Stimulated activated CD8-positive, alpha-beta memory T cell treated with anti-CD3 and anti-CD28 coated beads, Interleukin-2, amount 100 ng/mL, for 1 hour (primary cell): ENCODE measurements around the gene SPRED3.

Experiments
- DNase-seq, 2 donors: peaks; one replicate each; pipeline ENCODE4 v3.0.0-alpha.2; 2020; ENCODE audit warnings: low read depth in 2 of 2

The SPRED3 gene

DNA sequence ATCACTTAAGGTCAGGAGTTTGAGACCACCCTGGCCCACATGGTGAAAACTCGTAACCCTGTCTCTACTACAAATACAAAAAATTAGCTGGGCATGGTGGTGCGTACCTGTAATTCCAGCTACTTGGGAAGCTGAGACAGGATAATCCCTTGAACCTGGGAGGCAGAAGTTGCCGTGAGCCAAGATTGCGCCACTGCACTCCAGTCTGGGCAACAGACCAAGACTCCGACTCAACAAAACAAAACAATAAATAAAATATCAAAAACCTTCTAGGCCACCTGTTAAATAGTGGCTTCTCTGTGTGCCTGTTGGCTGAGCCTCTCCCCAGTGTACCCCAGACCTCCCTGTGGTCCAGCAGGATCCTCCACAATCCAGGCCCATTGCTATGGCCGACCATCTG, 17.4 kb upstream of the SPRED3 start:
- DNase-seq, result no peak

DNA sequence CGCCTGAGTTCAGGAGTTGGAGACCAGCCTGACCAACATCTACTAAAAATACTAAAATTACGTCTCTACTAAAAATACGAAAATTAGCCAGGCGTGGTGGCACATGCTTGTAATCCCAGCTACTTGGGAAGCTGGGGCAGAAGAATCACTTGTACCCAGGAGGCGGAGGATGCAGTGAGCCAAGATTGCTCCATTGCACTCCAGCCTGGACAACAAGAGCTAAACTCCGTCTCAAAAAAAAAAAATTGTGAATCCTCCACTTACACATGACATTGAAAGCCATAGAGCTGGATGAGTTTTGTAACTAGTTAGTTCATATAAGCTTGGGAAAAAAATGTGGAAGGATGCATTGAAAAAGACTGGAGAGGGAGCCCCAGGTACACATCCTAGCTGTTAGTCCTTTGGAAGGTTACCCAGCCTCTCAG, 14.6 kb upstream of the SPRED3 start:
- no peak for DNase-seq

DNA sequence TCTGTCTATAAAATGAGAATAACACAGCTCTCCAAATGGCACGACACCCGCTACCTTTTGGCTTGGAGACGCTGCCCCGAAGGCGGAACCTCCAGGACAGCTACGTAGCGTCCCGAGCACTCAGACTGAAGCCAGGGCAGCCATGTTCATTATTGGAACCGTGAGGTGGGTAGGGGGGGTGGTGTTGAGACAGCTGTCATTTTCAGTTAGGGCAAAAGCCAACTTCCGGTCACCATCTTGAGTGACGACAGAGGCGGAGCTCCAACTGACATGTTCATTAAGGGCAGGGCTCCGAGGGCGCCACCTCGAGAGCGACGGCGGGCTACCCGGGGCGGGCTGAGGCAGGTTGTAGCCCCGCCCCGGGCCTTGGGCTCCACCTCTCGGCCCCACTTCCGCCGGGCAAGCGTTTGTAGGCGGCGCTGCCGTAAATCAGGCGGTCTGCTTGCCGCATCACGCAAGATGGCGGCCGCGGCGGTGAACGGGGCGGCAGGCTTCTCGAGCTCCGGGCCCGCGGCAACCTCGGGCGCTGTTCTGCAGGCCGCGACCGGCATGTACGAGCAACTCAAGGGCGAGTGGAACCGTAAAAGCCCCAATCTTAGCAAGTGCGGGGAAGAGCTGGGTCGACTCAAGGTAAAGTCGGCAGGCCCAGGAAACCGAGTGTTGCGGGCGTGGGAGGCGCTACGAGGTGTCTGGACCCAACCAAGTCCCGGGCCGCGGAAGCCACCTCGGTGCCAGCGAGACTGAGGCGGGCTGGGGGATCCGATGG, 14.0 kb upstream of the SPRED3 start, which contains the start of gene PSMD8:
TSS of gene PSMD8 (plus strand) at position 240 of the 766 bp plus-strand sequence. CDS start at position 271, 31 bp downstream.
- DNase-seq, result peak; percentile 97

DNA sequence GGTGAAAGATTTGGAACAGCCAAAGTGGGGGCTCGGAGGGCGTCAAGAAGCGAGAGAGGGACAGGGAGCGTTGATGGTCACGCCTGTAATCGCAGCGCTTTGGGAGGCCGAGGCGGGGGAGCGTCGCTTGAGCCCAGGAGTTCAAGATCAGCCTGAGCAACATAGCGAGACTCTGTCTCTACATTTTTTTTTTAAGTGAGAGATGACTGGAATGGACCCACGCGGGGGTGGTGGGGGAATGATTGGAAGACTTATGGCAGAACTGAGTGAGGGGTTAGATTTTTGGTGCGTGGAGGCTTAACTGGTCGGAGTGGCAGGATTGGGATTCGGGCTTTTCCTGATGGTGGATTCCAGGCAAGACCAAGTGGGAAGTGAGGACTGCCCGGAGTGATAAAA, 13.4 kb upstream of the SPRED3 start:
- DNase-seq, result no peak

DNA sequence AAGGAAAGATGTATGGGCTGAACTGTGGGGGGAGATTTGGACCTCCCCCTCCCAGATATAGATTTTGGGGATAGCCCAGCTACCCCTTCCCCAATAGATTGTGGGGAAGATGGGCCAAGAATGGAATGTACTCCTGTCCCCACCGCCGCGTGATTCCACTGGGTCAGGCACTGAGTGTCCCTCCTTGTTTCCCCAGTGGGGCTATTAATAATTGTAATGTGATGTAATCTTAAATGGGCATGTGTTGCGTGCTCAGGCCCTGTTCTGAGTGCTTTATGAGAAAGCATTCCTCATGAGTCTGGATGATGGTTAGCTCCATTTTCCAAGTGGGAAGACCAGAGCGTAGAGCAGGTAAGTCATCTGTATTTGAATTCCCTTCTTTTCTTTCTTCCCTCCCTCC, 12.7 kb upstream of the SPRED3 start:
- no peak for DNase-seq

DNA sequence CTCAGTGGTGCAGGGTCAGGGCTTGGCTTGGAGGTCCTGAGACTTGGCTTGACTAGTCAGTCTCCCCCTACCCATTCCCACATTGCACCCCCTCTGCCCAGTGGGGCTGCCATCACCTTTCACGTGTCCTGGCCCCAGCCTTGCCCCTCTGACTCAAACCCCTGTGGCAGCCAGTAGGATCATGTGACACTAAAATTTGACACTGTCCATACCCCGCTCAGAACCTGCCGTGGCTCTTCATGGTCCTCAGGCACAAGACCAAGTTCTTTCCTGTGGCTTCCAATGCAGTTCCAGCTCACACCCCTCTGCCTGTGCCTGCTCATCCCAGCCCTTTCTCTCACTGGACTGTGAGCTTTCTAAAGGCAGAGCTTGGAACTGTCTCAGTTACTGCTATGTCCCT, 11.9 kb upstream of the SPRED3 start:
- no peak for DNase-seq

DNA sequence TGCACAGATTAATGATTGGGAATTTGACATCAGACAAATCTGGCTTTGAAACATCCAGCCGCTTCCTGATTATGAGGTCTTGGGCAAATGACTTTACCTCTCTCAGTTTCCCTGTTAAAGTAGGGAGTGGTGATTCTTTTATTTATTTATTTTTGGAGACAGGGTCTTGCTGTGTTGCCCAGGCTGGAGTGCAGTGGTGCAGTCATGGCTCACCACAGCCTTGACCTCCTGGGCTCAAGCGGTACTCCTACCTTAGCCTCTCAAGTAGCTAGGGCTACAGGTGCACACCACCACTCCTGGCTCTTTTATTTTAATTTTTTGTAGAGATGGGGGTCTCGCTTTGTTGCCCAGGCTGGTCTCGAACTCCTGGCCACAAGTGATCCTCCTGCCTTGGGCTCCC, 11.4 kb upstream of the SPRED3 start:
- no peak for DNase-seq

DNA sequence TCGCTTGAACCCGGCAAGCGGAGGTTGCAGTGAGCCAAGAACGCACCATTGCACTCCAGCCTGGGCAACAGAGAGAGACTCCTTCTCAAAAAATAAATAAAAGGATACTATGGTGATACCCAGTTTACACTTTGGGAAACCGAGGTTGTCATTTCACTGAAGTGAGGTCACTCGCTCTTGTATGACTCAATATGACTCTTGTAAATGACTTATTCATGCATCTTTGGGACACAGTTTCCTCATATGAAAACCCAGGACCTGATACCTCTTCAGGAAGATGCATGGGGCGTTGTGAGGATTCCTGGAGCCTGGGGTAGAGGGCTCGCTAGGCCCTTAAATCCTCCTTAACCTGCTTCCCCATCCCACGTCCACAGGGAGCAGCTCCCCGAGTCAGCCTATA, 9.6 kb upstream of the SPRED3 start:
- no peak for DNase-seq

DNA sequence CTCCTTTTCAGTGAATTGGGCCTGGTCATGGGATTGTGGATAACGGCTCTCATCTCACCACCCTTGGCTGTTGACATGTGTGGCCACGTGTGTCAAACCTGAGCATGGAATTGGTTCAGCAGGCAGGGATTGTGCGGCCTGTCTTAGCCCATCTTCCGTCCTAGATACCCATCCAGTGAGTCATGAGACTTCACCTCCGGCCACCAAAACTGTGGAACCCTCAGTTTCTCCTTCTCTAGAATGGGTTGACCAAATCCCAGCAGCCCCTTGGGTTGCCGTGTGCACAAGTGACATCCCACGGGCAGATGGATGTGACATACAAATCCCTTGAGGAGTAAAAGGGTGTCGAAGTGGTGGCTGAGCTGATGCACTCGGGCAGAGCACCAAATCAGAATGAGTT, 7.4 kb upstream of the SPRED3 start:
- DNase-seq, result no peak

DNA sequence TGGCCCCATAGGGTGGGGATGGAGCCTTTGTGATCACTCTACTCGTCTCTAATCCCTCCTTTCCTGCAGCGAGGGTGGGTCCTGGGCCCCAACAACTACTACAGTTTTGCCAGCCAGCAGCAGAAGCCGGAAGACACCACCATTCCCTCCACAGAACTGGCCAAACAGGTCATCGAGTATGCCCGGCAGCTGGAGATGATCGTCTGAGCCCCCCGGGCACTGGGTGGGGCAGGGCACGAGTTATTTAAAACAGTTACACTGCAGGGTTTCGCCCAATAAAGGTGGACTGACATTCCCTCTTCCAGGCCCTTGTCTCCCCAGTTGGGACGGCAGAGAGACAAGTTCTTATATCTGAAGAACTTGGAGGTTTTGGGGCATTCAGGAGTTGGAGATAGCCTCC, 5.3 kb upstream of the SPRED3 start:
- no peak for DNase-seq

DNA sequence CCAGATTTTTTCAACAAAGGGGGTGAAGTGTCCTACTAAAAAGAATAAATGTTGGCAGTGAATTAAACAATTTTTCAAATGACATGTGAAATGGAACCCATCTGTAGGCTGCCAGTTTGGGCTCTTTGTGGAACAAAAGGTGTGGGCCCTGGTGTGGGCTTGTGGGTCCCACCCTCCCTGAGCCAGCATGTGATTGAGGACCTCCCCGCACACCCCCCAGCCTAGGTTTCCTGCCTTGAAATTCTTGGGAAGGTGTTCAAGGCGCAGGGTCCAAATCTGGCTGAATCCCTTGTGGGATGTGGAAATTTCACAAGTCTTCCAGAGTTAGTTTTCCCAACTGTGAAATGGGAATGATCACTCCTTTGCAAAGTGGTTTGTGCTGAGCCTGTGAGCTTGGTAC, 4.8 kb upstream of the SPRED3 start:
- DNase-seq, result no peak

DNA sequence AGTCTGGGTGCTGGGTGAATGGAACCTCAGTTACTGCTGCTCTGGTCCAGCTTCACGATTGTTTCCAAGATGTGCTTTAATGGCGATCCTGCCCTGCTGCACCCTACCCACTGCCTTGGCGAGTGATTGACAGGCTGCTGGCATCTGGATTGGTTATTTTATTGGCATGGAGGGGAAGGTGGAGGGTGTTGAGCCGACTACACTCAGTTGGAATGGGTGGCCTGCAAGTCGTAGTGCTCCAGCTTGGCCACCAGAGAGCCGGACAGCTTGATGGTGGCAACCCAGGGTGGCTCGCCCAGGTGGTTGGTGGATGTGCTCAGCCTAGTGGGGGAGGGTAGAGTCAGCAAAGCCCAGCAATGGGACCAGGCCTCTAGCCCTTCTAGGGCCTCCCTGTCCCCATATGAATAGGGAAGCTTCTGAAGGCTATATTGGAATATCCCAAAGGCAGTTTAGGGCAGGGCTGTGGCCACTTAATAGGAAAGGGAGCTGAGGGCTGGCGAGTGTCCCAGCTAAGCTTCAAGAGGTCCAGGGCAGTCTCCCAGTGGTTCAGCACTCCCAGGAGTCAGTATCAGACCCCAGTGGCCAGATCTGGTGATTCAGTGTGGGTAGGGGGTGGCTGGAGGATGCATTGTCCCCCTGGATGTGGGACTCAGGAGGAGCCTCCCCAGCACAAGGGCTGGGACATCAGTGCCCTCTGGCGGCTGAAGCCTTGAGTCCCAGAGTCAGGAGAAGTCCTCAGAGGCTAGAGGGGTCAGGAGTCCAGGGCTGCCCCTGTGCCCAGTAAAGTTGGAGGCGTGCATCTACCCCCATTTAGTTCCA, 4.1 kb upstream of the SPRED3 start:
- DNase-seq, result no peak

DNA sequence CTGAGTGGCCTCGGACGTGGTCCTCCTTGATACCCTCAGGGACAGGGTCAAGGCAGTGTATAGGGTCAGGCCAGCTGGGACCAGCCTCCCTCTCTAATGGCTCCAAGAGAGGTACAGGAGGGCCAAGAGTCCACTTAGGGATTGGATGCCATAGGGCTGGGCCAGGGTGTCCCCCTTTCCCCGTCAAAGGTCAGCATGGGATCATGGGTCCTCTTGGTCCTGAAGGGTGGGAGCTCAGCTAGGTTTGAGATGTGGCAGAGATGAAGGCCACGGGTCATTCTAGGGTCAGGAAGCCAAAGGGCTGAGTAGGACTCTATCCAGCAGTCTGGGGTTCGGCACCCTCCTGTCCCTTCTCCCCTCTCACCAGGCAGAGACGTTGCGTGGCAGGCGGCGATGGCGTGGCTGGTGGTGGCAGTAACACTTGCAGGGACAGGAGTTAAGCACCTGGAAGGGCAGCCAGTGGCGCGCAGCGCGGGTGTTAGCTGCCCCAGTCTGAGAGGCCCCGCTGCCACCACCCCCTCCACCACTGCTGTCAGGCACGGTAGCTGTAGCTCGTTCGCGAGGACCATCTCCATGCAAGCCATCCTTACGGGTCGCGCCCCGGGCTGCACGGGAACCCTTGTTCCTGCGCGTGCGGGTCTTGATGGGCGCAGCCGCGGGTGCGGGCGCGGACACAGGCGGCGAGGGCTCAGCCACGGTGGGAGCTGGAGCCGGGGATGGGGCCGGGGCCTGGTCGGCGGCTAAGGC, 3.3 kb upstream of the SPRED3 start:
- no peak for DNase-seq

DNA sequence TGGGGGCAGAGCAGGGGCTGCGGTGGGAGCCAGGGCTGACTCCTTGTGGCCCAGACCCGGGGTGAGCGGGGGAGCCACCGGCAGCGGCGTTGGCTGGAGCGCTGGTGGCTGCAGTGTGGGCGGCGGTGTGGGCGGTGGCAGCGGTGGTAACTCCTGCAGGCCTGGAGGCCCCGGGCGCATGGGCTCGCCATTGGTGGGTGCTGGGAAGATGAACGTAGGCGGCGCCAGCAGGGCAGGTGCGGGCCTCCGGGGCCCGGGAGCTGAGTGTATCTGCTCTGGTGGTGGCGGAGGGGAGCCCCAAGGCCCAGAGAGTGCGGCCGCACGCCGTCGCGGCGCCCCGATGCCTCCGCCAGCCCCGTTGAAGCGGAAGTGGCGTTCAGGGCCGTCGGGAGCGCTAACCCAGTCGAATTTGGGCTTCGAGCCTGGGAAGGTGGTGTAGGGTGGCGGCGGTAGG, 2.7 kb upstream of the SPRED3 start:
- DNase-seq, result no peak

DNA sequence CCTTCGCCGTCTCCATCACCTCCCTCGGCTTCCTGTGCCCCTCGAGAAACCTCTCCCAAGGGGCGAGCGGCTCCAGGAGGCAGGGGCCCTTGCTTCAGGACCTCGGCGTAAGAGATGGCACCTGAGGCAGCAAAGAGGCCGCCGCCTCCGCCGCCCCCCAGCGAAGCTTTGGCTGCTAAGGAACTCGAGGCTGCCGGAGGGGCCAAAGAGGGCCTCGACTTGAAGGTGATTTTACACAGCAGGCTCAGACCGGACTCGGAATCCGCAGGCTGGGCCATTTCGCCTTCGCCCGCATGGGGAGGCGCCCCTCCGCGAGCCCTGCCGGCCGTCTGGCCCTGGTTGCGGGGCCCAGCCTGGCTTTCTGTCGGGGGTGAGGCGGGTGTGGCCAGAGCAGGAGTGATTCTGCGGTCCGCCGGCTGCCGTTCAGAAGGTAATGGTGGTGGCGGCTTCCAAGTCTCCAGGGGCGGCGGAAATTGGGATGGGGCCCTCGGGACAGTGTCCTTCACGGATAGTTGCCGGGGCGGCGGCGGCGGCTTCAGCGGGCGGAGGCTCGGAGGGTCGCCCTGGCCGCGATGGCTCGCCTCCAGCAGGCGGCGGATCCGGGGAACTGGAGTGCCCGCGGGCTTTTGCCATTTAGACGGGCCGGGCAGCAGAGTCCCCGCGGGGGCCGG, 2.1 kb upstream of the SPRED3 start:
- DNase-seq, result no peak

DNA sequence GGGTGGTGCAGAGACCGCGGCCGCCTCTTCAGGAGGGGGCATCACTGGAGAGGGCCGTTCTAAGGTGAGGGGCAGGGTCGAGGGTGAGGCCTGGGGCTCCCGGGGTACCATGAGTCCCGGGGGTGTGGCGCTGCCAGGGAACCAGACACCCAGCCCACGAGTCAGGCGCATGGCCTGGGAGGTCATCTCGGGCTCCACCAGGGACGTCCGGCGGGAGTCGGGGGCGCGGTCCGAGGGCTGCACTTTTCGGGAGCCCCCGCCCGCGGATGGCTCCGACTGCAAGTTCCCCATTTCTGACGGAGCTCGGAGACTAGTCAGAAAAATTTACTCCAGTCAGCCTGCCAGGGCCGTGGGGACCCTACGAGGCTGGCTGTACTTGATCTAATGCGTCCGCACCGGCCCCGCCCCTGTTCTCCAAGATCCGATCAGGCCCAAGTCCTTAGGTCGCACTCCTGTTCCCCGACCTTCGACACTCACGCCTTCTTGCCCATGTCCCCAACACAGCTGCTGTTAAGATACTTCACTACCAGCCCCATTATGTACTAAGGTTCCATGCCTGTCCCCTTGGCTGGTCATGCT, 1.4 kb upstream of the SPRED3 start:
- DNase-seq, result no peak

DNA sequence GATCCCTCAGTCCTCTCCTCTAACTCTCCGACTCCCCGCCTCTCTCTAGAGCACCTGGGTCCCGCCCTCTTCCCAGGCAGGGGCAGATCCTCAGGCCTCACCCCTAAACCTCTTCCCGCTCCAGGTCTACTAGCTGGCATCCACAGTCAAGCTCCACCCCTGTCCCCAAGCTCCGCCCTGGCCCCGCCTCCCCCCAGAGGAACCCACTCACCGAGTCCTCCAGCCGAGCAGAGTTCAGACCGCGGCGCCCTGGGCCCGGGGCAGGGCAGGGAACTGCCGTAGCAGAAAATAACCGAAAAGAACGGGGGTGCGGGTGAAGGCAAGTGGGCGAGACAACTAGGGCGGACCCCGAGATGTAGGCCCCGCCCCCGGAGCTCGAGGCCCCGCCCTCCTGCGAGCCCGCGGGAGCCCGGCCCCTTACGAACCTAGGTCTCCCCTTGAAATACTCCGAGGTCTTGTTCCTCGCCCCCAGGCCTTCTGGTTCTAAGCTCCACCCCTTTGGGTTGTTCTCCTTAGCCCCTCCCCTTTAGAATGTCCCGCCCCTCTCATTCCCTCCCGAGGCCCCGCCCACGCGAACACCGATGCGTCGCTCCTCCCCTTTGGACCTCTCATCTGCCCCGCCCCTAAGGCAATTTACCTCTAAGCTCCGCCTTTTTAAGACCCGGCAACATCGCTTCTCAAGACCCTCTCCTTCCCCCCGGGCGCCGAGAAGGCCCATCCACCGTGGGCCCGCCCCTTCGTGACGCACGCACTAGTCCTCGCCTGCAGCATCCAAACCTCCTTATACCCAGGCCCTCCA, 748 bp upstream of the SPRED3 start, which contains the start of gene GGN:
TSS of gene GGN (minus strand) at position 485 of the 799 bp plus-strand sequence. CDS start 773 bp downstream, outside the sequence.
- DNase-seq, result peak; percentile 41 to 57

DNA sequence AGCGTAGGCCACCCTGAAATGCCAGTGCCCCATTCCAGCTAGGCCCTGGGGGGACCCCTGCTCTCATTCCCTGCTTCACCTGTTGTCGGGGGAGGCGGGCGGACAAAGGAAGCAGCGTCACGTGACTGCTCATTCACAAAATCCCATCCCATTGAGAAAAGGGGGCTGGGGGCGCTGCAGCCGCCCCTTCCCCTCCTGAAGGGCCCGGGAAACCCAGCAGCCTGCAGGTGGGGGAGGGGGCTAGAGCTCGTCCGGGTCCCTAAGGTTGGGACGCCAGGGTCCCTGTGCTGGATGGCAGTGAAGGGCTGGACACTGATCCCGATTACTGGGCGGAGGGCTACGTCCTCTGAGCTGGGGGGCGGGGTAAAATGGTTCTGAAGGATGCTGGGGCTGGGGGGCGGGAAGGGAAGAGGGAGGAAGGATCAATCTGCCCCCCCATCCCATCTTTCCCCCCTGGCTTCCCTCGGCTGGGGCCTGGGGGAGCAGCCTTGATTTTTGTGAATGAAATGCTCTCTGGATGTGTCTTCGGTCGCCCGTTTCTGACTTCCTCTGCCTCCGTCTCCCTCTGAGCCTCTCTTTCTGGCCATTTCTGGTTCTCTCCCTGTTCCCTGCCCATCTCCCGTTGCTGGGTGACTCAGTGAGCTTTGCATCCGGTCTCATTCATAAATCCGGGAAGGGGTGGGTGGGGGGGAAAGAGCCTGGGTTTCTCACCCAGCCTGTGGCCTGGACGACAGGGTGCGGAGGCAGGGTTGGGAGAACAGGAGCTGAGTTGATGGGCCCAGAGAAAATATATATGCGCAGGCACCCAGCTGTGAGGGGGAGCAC, 816 bp downstream of the SPRED3 start:
- no peak for DNase-seq
